GM06990 (cell line): ENCODE data around the gene IGF2R.
A peak's percentile ranks its signal among the peaks of the same experiment; 100 is the strongest.
"Not testable (repeated sequence)": the region's sequence is repeated elsewhere in the genome, so short reads cannot be mapped to it uniquely, and the experiment has no call there.

Experiments
- DNase-seq: peaks from one replicate; pipeline ENCODE4 v3.0.0-alpha.2; 2011; ENCODE audit not compliant: insufficient read length; ENCODE audit errors: extremely low read depth
- H3K27me3 ChIP-seq: replicated peaks from 2 replicates; pipeline ENCODE4 v1.6.0; 2011; ENCODE audit warnings: low read length; ENCODE audit not compliant: control insufficient read depth, insufficient read depth
- H3K36me3 ChIP-seq: 2 replicates; pipeline ENCODE4 v1.5.1; 2011; ENCODE audit warnings: low read length; ENCODE audit not compliant: control insufficient read depth, insufficient read depth
- H3K4me3 ChIP-seq: replicated peaks from 2 replicates; pipeline ENCODE4 v1.5.1; 2011; ENCODE audit warnings: low read depth, mild to moderate bottlenecking, control low read depth, low read length
- TF ChIP-seq, protein P1 (sequence below): IDR thresholded peaks from 2 replicates; pipeline ENCODE4 v1.5.1; 2011; ENCODE audit warnings: low read length, control low read depth, mild to moderate bottlenecking, inconsistent platforms; ENCODE audit not compliant: insufficient read depth, poor library complexity, severe bottlenecking

The IGF2R gene, protein sequence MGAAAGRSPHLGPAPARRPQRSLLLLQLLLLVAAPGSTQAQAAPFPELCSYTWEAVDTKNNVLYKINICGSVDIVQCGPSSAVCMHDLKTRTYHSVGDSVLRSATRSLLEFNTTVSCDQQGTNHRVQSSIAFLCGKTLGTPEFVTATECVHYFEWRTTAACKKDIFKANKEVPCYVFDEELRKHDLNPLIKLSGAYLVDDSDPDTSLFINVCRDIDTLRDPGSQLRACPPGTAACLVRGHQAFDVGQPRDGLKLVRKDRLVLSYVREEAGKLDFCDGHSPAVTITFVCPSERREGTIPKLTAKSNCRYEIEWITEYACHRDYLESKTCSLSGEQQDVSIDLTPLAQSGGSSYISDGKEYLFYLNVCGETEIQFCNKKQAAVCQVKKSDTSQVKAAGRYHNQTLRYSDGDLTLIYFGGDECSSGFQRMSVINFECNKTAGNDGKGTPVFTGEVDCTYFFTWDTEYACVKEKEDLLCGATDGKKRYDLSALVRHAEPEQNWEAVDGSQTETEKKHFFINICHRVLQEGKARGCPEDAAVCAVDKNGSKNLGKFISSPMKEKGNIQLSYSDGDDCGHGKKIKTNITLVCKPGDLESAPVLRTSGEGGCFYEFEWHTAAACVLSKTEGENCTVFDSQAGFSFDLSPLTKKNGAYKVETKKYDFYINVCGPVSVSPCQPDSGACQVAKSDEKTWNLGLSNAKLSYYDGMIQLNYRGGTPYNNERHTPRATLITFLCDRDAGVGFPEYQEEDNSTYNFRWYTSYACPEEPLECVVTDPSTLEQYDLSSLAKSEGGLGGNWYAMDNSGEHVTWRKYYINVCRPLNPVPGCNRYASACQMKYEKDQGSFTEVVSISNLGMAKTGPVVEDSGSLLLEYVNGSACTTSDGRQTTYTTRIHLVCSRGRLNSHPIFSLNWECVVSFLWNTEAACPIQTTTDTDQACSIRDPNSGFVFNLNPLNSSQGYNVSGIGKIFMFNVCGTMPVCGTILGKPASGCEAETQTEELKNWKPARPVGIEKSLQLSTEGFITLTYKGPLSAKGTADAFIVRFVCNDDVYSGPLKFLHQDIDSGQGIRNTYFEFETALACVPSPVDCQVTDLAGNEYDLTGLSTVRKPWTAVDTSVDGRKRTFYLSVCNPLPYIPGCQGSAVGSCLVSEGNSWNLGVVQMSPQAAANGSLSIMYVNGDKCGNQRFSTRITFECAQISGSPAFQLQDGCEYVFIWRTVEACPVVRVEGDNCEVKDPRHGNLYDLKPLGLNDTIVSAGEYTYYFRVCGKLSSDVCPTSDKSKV (N-terminal part only)

DNA sequence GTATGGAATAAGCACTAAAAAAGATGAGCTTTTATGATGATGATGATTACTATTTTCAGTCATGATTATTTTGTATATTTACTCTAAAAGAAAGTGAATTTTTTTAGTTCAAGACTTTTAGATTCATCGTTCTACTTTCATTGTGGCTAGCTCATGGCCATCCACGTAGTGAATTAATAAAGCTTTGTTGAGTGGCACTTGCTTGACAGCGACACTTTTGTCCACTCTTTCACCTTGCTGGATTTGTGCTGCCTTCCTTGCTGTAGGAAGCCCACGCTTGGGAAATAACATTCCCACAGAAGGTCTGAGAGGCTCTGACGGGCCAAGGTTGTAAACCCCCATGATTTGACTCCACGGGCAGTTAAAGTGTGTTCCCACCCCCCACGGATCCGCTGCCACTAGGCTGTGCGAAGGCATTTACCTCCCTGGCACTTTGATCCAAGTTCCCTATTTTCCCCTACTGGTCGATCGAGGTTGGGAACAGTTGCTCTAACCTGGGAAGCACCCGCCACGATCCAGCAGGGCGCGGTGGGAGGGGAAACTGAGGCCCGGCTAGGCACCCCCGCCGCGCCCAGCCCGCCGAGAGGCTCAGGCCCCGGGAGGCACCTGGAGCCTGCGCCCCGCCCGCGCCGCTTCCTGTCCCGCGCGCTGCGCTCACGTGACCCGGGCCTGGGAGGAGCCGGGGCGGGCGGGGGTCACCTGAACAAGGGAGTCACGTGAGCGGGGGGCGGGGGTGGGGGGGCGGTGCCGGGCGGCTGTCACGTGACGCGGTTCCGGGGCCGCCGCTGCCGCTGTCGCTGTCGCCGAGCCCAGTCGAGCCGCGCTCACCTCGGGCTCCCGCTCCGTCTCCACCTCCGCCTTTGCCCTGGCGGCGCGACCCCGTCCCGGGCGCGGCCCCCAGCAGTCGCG, at the start of gene IGF2R:
IGF2R (plus strand) TSS at position 788 of the 909 bp plus-strand sequence. CDS start 165 bp downstream, outside the sequence.
- peak within 1 kb of the TSS; percentile 86 for H3K4me3 ChIP-seq
- DNase-seq: peak; percentile 93
- H3K27me3 ChIP-seq: no peaks in the 10 kb centered on the region
- H3K36me3 ChIP-seq: no peaks in the 10 kb centered on the region
- TF ChIP-seq, protein P1, sequence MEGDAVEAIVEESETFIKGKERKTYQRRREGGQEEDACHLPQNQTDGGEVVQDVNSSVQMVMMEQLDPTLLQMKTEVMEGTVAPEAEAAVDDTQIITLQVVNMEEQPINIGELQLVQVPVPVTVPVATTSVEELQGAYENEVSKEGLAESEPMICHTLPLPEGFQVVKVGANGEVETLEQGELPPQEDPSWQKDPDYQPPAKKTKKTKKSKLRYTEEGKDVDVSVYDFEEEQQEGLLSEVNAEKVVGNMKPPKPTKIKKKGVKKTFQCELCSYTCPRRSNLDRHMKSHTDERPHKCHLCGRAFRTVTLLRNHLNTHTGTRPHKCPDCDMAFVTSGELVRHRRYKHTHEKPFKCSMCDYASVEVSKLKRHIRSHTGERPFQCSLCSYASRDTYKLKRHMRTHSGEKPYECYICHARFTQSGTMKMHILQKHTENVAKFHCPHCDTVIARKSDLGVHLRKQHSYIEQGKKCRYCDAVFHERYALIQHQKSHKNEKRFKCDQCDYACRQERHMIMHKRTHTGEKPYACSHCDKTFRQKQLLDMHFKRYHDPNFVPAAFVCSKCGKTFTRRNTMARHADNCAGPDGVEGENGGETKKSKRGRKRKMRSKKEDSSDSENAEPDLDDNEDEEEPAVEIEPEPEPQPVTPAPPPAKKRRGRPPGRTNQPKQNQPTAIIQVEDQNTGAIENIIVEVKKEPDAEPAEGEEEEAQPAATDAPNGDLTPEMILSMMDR: no peak

DNA sequence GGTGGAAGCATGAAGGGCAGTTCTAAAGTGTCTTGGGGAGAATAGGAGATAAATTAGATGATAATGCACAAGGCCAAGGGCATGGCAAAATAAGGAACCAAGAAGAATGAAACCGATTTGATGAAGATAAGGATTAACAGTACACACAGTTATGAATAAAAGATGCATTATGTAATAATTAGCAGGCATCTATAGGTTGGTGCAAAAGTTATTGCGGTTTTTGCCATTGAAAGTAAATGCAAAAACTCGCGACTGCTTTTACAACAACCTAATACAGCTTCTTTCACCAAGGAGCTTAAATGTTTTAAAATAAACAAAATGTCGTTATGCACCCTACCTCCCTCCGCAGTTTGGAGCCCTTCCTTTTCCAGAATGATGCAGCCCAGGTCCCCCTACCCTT, 49.1 kb upstream of the IGF2R start:
- no peaks in the 10 kb centered on the region for H3K27me3 ChIP-seq
- no peaks in the 10 kb centered on the region for H3K36me3 ChIP-seq
- DNase-seq: no peak
- no peak overlapping the region for H3K4me3 ChIP-seq
- TF ChIP-seq, protein P1: no peak

DNA sequence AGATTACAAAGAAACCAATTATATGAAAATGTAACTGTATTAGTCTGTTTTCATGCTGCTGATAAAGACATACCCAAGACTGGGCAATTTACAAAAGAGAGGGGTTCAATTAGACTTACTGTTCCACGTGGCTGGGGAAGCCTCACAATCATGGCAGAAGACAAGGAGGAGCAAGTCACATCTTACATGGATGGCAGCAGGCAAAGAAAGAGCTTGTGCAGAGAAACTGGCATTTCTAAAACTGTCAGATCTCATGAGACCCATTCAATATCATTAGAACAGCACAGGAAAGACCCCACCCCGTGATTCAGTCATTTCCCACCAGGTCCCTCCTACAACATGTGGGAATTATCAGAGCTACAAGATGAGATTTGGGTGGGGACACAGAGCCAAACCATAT, 44.7 kb upstream of the IGF2R start:
- H3K36me3 ChIP-seq, H3K4me3 ChIP-seq, H3K27me3 ChIP-seq, DNase-seq: not testable (repeated sequence)

DNA sequence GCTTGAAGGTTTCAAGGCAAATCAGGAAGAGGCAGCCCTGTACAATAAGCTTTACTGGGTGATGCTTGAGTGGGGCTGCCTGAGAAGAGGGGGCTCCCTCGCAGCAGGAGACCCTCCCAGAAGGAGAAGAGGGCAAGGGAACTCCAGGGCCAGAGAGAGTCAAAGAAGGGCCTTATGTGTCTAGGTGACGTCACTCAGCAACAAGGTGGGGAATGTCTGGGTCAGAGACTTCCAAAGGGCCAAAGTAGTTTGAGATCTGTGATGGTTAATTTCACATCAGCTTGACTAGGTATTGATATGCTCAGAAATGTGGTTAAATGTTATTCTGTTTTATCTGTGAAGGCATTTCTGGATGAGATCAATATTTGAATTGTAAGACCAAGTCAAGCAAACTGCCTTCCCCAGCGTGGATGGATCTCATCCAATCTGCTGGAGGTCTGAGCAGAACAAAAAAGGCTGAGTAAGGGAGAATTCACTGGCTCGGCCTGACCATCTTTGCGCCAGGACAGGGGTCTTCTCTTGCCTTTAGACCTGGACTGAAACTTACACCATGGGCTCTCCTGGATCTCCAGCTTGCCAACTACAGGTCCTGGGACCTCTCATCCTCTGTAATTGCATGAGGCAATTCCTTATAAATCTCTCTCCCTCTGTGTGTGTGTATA, 42.2 kb upstream of the IGF2R start:
- no peaks in the 10 kb centered on the region for H3K27me3 ChIP-seq
- TF ChIP-seq, protein P1: no peak
- H3K36me3 ChIP-seq: no peaks in the 10 kb centered on the region
- DNase-seq: no peak
- no peak overlapping the region for H3K4me3 ChIP-seq

DNA sequence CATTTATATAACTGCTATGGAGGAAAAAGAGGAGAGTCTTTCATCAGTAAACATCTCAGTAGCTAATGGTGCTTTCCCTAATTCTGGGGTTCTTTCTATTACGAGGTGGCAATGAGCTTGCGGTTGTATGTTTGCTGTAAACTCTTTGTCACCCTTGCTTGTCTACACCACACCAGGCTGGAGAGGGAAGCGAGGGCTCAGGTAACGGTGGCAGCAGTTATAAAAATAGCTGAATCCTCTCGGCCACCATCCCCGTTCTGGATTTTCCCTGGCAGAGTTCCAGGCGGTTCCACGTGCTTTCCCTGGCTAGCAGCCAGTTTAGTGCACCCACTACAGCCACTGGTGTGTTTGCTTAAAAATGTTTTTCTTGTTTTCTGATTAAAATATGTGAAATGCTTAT, 39.1 kb upstream of the IGF2R start:
- H3K27me3 ChIP-seq: no peaks in the 10 kb centered on the region
- DNase-seq: peak; percentile 65
- no peaks in the 10 kb centered on the region for H3K36me3 ChIP-seq
- TF ChIP-seq, protein P1: no peak
- H3K4me3 ChIP-seq: no peak overlapping the region
